Testis (tissue), 3 donors: ENCODE data around the gene SLC30A1. TPM values are rescaled to one million over a fixed set of nuclear protein-coding genes. Genes with fewer than 3 reads are reported as not detected.

Source experiments
- DNase-seq: peaks from one replicate; pipeline ENCODE4 v3.0.0-alpha.2; 2019
- H3K27ac ChIP-seq, 2 donors: fragments of 200-600 bp; sonication (generic); one replicate each; pipeline ENCODE4 v1.5.1; 2019
- H3K27me3 ChIP-seq: fragments of 200-600 bp; sonication (generic); one replicate; pipeline ENCODE4 v1.5.1; 2019
- H3K36me3 ChIP-seq: fragments of 200-600 bp; sonication (generic); one replicate; pipeline ENCODE4 v1.5.1; 2017; ENCODE audit warnings: low read depth; ENCODE audit errors: missing control alignments
- H3K4me1 ChIP-seq: fragments of 200-600 bp; sonication (generic); one replicate; pipeline ENCODE4 v1.5.1; 2019
- H3K4me3 ChIP-seq, 2 donors: fragments of 200-600 bp; sonication (generic); one replicate each; pipeline ENCODE4 v1.5.1; 2017 to 2019
- H3K9me3 ChIP-seq: fragments of 200-600 bp; sonication (generic); one replicate; pipeline ENCODE4 v1.5.1; 2017
- CTCF ChIP-seq, 3 experiments: fragments of 450-650 bp in 2 of 3; fragments of 200-600 bp in 1 of 3; sonication (generic) in 1 of 3; IDR thresholded peaks; one replicate each; pipeline ENCODE4 v1.5.1; 2016 to 2019; ENCODE audit warnings: antibody characterized with exemption in 3 of 3, mild to moderate bottlenecking in 2 of 3, moderate library complexity in 1 of 3
- POLR2A ChIP-seq: fragments of 450-650 bp; IDR thresholded peaks from one replicate; pipeline ENCODE4 v1.6.1; 2017; ENCODE audit warnings: antibody characterized with exemption, mild to moderate bottlenecking, moderate library complexity
- WGBS, 2 donors: methylation state at CpG; one replicate each; pipeline ENCODE4 v1.1.5; 2018; 5-methylcytosine and 5-hydroxymethylcytosine counted together
- intact Hi-C: fragments of 100-400 bp; cut with DNase I; formaldehyde crosslinking; loops from one replicate; pipeline ENCODE4 v1.15.1; 2023; ENCODE audit warnings: low total_unique reads
- polyA plus RNA-seq: library from polyadenylated mRNA; stranded (reverse); fragments of 350-450 nt; fragmentation: Illumina TruSeq; extraction: RNeasy Lipid Tissue Mini Kit (QIAGEN cat#74804); gene quantifications from one replicate; pipeline ENCODE4 v1.2.3, GENCODE V29; 2014; ENCODE audit warnings: low read depth, low replicate concordance; ENCODE audit not compliant: insufficient read depth
- total RNA-seq, 2 donors: library from RNA; depleted of rRNA; stranded (reverse); fragments of >200 nt; gene quantifications; one replicate each; pipeline ENCODE4 v1.2.3, GENCODE V29; 2016

The SLC30A1 gene
- total and polyA plus RNA-seq, 3 donors from 2014 or later: 29.4 to 37.3 (median 33.3) TPM

- WGBS, 2 donors: 89 to 94% methylated on average over 6 of the region's 6 CpGs
- H3K4me3 ChIP-seq: no peak overlapping the region
- H3K27me3 ChIP-seq: no peaks in the 10 kb centered on the region
- DNase-seq: no peak
- intact Hi-C loops: no loop called here
- H3K4me1 ChIP-seq: no peaks in the 10 kb centered on the region
- H3K27ac ChIP-seq: no peak overlapping the region
- H3K36me3 ChIP-seq: no peaks in the 10 kb centered on the region
- H3K9me3 ChIP-seq: no peaks in the 10 kb centered on the region
- TF ChIP-seq CTCF (IDR thresholded peaks at IDR 0.05) (no peak), POLR2A (no peak)
Observed at GRCh38 chr1:211522804-211523203, 56.2 kb downstream of the SLC30A1 start.

Other genes with a start within 250 kb of the SLC30A1 start
- gene RD3, start 87.0 kb downstream of the SLC30A1 start, total RNA-seq: under 1 TPM in 1 of 2 donors, not detected in 1; 0.19 TPM
- gene RD3, start 87.0 kb downstream of the SLC30A1 start, polyA plus RNA-seq: not detected
- gene NEK2, start 96.5 kb upstream of the SLC30A1 start, total RNA-seq: 10 to 100 TPM; 40.0 to 53.9 TPM
- 126 TPM for gene NEK2, start 96.5 kb upstream of the SLC30A1 start, polyA plus RNA-seq